ENCODE data around the gene CUX1. TPM values are rescaled to one million over a fixed set of nuclear protein-coding genes. Genes with fewer than 3 reads are reported as not detected.
A peak's percentile ranks its signal among the peaks of the same experiment; 100 is the strongest.

Gene CUX1
- polyA plus RNA-seq, 10 donors = 32.2 to 51.8 (median 40.3) TPM

DNA sequence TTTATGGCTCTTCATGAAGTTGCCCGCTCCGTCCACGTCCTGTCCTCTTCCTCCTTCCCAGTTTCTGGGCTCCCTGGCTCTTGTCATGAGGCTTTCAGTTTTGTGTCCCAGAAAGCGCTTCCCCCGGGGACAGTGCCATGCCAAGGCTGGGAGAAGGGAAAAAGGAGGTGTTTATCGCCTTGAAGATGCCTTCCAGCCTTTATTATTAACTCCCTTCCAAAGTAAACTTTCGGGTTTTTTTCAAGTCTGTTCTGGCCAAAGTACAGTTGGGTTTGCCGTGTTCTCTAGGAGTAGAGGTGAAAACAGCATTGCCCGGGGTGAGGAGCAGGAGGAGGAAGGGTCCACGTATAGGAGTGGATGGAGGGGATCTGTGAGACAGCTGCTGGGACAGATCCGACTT, 117.2 kb downstream of the CUX1 start:
- DNase-seq = no peak

DNA sequence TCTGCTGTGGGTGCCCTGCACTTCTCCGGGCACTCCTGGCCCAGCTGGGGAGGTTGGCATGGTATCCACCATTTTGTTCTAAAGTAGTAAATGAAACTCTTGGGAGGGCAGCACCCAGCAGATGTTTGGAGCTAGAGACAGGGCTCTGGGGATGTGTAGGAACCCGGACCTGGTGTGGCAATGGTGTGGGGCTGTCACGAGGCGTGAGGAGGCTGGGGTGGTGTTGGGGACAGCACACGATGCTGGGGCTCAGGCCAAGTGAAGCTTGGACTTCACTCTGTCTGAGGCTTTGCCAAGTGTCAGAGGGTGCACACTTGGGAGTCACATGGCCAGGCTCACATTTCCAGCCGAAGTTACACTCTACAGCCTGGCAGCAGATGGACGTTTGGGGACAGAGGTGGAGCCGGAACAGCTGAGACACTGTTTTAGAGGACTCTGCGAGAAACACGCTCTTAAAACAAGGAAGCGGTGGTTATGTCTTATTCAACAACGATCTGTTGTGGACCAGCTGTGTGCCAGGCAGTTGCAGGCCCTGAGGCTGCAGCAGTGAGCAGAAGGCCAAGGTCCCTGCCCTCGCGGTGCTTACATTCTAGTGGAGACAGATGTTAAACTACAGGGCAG, 118.2 kb downstream of the CUX1 start:
- peak; percentile 55 to 67 (median 56) for DNase-seq

DNA sequence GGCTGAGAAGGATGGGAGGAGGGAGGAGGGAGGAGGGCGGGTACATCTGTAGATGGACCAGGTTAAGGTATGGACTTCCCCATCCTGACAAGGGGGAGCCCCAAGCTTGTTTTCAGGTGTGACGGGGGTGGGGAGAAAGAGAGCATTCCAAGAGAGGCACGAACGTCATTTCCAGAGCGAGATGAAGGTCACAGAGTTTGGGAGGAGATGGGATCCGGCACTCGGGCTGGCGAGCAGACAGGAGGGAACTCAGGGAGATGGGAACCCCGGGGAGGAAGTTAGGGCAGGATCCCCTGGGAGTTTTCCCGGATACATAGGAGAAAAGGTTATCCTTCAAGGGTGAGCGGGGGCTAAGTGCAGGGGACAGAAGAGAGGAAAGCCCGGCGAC, 118.8 kb downstream of the CUX1 start:
- DNase-seq = no peak

DNA sequence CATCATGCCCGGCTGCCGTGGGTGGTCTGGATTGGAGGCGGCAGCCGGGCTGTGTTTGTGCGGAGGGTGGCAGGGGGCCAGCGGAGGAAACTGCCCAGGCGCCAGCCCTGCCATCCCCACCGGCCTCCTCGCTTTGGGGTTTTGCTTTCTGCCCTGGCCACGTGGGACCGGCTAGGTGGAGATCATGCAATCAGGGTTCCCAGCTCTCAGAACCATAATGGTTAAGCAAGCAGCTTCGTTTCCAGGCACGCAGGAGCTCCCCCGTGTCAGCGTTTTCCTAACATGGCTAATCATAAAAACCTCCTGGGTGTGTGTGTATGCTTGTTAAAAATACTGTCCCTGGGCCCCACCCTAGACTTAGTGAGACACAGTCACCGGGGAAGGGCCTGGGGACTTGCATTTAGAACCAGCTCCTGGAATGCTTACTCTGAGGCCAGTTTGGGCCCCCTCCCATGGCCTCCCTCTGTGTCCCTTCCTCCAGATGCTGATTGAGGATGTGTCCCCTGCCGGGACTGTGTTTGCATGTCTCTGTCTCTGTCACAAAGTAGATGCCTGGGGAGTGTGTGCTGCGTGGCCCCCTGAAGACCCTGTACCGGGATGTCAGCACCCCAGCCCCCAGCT, 119.3 kb downstream of the CUX1 start:
- peak in 1 of 3 donors; percentile 45 for DNase-seq

DNA sequence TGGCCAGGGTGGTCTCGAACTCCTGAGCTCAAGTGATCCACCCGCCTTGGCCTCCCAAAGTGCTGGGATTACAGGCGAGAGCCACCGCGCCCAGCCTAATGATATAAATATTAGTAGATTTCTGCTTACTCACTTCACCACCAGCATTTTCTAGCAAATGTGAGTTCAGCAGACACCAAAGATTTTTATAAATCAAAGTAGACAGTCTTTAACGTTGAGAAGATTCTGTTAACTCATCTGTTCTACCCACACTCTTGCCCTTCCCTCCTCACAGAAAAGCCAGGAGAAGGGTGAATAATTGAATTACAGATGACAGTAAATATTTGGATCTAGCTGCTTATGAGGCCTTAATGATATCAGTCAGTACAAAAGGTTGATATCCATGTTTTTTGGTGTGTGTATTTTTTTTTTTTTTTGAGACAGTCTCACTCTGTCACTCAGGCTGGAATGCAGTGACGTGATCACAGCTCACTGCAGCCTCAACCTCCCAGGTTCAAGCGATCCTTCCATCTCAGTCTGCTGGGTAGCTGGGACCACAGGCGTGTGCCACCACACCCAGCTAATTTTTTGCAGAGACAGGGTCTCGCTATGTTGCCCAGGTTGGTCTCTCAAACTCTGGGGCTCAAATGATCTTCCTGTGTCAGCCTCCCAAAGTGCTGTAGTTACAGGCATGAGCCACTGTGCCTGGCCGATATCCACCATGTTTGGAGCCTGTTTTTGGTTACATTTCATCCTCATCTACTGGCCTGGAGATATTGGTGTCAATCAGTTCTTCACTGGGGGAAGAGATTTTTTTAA, 120.5 kb downstream of the CUX1 start:
- no peak for DNase-seq

DNA sequence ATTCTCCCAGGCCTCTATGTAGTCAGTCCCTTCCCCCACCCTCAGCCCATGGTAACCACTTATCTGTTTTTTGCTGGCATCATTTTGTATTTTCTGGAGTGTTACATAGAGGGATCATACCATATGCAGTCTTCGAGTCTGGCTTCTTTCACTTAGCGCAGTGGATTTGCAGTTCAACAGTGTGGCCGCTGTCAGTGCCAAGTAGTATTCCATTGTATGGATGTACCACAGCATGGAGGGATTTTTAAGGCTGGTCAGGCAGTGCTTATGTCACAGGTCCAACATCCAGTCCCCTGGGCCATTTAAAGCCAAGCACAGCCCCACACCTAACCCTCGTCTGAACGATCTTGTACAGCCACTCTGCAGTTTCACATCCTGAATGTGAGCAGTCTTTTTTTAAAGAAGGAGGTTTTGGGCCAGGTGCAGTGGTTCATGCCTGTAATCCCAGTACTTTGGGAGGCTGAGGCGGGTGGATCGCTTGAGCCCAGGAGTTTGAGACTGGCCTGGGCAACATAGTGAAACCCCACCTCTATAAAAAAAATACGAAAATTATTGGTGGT, 121.8 kb downstream of the CUX1 start:
- no peak for DNase-seq

DNA sequence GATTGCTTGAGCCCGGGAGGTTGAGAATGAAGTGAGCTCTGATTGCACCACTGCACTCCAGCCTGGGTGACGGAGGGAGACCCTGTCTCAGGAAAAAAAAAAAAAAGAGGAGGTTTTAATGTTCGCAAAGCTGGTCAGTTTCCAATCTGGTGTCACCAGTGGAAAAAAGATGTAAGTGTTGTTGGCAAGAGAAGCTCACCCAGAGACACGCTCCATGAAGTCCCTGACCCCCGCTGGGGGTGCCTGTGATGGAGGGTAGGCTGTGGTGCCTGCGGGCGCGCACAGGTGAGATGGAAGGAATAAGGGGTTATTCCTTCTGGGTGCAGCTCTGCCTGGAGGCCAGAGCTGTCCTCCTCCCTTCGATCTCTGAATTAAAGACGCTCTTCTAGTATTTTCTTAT, 122.7 kb downstream of the CUX1 start:
- no peak for DNase-seq

DNA sequence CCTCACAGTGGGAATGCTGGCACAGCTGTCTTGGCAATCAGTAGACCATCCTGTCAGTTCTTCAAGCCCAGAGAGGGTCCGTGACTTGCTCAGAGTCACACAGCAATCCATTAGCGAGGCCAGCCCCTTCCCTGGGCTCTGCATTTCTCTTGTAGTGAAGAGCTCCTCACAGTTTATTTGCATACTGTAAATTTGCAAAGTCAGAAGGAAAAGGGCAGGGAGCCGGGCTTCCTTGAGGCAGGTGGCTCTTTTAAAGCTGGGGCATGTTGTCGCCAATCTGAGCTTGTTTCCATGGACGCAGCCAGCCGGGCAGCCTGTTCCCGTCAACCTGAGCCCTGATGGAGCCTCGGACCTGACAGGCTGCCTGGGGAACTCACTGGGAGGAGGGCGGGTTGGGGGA, 123.4 kb downstream of the CUX1 start:
- DNase-seq = no peak

DNA sequence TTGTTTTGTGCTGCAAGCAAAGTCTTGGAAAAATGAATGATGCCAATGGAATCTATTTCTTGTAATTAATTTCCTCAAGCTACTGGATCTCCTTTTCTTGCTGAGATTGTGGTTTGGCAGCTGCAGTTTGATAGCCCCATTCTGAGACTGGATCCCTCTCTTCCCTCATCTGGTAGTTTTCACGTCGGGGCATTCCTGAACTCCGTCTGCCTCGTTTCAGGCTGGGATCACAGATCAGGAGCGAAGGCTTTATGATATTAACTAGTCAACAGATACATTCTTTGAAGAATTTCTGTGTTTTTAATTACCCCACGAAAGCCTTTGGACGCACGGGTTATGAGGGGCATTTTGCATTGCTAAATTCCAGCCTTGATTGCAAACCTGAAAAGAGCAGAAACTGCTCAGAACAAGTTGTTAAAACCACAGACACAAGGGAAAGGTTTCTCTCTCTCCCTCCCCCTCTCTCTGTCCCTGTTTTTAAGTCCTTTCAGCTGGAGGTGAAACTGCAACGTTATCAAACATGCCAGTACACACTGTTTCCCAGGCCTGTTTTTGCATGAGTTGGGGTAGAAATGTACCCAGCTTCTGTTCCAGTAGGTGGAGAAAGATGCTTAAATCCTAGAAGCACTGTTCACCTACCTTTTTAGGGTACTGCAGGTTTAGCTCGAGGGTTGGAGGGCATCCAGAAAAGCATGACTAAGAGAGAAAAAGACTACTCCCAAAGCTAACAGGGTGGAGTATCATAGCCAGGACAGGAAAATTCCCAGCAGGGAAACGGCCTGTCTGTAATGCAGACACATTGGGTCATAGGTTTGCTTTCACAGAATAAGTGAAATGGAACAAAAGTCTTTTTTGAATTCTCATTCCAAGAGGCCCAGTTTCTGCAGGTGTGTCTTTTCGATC, 124.3 kb downstream of the CUX1 start:
- no peak for DNase-seq

DNA sequence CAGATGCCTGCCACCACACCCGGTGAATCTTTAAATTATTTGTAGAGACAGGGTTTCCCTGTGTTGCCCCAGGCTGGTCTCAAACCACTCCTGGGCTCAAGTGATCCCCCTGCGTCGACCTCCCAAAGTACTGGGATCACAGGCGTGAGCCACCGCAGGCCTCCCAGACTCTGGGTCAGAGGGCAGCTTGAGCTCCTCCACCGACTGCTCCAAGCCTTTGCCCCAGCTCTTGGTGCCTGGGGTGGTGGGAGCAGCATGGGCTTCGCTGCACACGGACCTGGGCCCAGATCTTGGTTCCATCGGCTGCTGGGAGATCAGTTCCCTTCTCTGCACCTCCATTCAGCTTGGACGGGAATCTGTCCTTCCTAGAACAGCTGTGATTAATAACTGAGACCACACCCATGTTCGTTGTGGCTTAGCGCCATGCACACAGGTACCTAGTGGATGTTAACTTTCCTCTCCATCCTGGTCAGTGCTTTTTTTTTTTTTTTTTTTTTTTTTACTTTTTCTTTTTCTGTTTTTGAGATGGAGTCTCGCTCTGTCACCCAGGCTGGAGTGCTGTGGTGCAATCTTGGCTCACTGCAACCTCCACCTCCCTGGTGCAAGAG, 125.3 kb downstream of the CUX1 start:
- no peak for DNase-seq

DNA sequence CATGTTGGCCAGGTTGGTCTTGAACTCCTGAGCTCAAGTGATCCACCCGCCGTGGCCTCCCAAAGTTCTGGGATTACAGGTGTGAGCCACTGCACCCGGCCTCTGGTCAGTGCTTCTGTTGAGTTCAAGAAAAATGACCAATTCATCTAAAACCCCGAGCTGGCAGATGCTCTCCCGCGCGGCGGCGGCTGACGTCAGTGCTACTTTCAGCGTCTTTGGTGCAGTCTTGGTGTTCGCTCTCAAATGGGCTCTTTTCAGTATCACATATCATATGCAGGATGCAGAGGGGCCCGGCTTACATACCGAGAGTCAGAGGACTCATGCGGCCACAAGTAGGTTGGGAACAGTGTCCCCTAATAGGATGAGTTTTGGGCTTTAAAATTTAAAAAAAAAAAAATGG, 125.9 kb downstream of the CUX1 start:
- DNase-seq = no peak

DNA sequence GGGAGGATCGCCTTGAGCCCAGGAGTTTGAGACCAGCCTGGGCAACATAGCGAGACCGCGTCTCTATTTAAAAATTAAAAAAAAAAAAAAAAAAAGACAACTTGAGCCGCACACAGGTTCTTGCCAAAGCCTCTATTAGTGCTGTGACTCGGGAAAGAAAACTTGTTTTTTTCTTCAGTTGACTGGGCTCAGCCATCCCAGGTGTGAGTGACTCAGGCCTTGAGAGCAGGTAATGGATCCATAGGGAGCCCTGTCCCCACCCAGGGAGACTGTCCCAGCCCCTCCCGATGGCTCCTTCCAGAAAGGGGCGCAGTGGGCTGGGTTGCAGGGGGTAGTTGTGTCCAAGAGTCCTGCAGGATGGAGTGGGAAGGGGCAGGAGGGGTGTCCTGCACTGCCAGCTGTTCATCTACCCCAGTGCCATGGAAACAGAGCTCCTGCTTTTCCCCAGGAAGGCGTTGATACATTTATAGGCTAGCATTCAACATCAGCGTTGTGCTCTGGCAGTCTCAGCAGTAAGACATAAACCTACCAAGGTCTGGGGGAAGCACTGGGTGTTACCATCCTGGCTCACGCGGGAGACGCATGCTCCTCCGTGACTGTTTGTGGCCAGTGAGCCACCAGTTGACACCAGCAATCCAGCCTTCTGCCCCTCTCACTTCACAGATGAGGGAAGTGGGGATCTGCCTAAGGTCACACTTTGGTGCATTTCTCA, 126.6 kb downstream of the CUX1 start:
- DNase-seq = no peak

DNA sequence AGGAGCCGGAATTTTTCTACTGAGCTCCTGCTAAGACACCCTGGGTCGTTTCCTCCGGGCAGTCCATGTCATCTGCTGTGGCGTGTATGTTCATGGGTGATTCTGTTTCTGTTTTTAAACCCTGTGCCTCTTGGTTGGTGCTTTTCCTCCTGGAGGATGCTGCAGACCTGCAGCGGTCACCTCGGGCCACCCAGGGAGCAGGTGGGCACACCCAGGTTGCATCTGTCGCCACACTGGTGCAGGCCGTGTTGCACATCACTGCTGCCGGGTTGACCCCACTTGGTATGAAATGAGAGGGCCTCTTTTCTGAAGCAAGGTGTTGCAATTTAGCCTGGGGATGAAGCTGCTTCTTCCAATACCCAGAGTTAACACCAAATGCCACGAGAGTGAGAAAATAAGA, 127.2 kb downstream of the CUX1 start:
- no peak for DNase-seq

DNA sequence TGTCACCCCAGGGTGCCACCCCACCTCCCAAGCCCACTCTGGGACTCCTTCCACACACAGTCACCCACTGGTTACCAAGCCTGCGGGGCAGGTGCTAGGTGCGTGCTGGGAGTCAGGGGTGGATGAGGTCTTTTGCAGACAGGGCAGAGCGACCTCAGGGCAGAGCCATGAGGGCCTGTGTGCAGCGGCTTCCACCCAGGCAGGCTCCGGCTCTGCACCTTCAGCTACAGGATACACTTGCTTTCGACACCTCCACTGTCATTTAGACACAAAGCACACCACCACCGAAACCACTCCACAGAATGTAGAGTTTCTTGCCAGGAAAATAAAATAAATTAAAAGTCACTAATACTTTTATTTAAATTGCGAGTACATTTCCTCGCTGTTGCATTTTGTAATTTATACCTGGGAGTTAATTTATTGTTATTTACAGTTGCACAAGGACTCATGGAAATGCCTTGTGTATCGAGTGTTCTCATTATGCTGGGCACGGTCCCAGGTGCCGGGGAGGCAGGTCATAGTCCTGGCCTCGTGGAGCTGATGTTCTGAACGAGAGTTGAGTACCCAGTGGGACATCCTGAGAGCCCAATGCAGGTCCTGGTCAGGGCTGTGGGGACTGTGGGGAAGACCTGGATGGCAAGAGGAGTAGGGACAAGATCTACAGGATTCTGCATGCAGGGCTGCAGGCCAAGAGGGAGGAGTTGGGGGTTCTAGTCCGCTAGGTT, 127.8 kb downstream of the CUX1 start:
- no peak for DNase-seq

DNA sequence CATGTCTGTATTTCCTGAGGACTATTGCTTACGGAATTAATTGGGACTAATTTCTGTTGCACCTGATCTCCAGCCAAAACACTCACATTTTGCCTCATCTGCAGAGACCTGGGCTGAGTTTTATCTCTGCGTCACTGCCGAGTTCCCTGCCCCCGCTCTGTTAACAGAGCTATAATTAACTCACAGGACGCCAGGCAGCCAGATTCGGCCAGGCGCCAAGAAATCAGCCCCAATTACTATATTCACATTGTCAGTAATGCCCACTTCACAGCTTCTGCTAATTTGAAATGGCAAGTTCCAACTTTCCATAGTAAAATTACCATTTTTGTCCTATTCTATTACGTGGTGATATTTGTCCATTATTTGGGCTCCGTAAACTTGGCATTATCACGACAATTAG, 130.5 kb downstream of the CUX1 start:
- DNase-seq = no peak

DNA sequence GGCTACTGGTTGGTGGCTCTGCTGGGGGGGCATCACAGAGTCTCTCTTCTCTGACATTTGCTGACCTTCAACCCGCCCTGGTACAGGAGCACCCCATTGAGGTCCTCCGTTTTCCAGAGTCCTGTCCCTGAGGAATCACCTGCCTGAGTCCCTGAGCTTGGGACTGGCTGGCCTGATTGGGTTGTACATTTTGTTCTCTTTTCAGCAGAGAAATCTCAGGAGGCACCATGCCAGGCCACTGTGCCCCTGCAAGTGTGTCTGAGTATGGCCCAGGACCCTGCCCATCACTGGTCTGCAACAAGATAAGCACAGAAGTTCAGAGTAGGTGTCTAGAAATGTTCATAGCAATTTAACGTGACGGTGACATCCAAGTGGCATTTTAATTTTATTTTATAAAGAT, 131.2 kb downstream of the CUX1 start:
- no peak for DNase-seq

DNA sequence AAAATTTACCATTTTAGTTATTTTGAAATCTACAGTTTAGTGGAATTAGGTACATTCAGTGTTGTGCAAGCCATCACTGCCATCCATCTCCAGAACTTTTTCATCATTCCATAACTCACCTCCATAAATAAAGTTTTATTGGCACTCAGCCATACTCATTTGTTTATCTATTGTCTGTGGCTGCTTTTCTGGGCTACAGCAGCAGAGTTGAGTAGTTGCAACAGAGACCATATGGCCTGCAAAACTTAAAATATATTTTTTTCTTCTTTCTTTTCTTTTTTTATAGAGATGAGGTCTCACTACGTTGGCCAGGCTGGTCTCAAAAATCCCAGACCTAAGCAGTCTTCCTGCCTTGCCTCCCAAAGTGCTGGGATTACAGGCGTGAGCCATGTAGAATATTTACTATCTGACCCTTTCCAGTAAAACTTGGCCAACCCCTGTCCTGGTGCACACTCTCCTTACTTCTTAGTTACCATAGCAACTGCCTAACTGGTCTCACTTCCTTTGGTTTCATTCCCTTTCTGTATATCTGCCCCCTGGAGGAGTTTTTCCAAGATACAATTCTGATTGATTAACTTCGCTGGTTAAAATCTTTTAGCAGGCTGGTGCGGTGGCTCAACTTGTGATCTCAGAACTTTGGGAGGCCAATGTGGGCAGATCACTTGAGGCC, 133.2 kb downstream of the CUX1 start:
- no peak for DNase-seq

DNA sequence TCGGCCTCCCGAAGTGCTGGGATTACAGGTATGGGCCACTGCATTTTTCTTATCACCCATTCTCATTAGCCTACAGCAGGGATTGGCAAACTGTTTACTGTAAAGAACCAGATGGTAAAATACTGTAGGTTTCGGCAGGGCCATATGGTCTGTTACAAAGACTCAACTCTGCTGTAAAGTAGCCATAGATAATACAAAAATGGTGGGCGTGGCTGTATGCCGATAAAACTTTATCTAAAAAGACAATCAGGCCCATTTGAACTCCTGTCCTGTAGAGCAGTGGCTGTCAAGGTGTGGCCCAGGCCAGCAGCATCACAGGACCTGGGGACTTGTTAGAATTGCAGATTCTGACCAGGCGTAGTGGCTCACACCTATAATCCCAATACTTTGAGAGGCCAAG, 134.3 kb downstream of the CUX1 start:
- DNase-seq = no peak

Data from muscle of back (tissue), 11 donors.